HG03280 (cell line): Measurements from ENCODE around the gene BEX3.

ENCODE experiments used
- ATAC-seq: cut with Tn5 transposase; IDR thresholded peaks from one replicate; pipeline ENCODE4 v1.9.1; 2021; ENCODE audit warnings: mild to moderate bottlenecking, moderate library complexity; ENCODE audit not compliant: unreplicated experiment

The BEX3 gene

GRCh38 chrX:103417933-103418332, 41.6 kb downstream of the BEX3 start:
- no peak for ATAC-seq

DNA sequence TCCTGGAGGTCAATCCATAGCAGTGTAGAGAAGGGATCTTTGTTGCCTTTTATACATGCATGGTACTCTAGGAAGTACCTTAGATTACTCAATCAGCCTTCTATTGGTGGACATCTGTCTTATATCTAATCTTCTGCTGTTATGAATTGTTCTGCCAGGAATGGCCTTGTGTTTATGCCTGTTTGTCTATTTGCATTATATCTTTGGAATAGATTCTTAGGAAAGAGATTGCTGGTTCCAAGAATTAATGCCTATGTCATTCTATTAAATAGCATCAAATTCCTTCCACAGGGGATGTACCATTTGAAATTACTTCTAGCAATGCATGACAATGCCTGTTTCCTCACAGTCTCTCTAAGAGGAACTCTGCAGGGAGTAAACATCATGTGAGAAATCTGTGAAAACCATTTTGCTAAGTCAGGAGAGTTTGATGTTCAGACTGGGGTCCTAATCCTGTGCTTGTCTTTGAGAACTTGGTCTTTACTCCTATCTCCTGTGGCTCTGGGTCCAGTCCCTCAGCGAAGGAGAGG, 42.5 kb downstream of the BEX3 start:
- no peak for ATAC-seq

GRCh38 chrX:103423955-103424638, 47.8 kb downstream of the BEX3 start:
- no peak for ATAC-seq
